COLO829 (cell line): Measurements from ENCODE around the gene IFT122.

Experiments
- DNase-seq: peaks from one replicate; pipeline ENCODE4 v3.0.0; 2012; ENCODE audit warnings: low spot score

IFT122 gene

GRCh38 chr3:129558772-129559564 is 118.9 kb downstream of the IFT122 start:
- no peak for DNase-seq

DNA sequence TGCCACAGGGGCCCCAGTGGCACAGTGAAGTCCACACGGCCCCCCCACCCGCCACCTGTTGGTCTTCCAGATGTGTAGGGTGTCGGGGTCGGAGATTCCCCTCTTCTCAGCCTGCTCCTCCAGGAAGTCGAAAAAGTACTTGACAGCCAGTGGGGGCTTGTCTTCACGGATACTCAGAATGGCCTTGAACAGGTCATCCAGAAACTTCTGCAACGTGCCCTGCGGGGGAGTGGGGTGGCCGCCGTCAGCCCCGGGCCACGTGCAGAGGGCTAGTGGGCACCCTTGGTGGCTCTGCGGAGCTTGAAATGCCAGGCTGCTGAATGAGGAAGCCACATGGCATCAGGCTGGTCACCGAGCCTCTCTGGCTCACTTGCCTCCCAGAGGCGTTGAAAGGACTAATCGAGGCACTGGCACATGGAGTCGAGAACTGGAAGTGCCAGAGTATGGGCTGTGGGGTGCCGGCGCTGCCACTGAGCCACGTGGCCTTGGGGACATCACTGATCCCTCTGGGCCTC is 119.6 kb downstream of the IFT122 start:
- no peak for DNase-seq

DNA sequence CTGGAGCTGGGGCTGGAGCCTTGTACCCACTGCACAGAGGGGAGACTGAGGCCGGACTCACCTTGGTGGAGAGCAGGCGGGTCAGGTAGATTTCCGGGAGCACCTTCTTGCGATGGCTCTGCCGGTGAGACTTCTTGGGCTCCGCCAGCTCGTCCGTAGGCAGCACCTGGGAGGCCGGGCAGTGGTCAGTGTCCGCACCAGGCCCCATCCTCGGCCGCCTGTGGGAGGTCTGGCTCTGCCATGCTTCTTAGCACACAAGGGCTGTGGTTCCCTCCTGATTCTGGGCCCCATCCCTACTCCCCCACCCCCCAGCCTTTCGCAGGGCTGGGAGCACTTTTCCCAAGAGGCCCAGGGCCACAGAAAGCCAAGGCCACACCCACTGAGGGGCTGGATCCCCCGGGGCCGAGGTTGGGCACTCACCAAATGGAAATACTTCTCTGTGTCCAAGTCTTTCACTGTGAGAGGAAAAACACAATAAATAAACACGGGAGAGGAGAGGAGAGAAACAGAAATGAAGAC is 120.3 kb downstream of the IFT122 start:
- DNase-seq = no peak

DNA sequence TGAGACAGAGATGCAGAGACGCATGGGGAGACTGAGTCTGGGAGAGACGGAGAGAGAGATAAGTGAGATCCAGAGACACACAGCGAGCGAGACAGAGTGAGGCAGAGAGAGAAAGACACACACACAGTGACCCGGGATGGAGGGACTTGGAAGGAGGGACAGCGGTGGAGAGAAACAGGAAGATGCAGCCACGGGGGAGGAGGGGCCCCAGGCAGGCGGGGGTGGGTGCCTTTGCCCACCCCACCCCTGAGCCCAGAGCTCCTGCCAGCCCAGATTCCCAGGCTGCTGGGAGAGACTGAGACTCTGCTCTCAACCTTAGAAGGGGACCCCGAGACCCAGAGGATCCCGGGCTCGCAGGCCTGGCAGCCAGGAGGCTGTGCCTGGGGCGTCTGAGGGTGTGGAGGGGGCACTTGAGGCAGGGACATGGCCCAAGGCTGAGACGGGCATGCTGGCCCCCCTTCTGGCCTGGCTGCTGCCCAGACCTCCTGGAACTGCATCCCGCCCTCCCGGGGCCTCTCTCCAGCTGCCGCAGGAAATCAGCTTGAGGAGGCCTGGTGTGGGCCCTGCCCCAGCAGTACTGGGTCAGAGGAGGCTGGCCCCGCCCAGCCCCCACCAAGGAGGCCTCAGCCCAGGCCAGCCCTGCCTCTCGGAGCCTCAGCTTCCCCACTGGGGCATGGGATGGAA is 121.0 kb downstream of the IFT122 start:
- no peak for DNase-seq

DNA sequence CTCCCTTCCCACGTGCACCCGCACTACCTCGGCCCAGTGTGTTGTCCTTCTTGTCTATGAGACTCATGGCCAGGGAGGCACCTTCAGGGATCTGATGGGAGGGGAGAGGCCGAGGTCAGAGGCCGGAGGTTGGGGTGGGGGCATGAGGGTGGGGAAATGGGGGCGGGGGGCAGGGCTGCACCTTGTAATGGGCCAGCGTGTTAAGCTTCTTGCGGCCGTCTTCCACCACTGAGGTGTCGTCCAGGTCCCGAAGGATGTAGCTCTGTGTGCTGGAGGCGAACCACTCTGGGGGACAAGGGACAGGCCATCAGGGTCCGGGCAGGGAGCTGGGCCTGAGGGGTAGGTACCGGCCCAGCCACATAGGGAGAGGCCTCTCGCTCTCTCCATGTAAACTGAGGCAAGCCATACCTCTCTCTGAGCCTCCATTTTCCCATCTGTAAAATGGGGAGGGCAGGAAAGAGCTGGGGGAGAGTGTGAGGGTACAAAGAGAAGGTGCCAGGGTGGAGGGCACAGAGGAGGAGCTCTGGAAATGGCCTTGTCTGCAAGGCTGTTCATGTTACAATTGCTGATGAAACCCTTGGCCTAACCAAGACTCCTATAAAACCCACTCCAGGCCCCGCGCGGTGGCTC is 121.7 kb downstream of the IFT122 start:
- DNase-seq = no peak

DNA sequence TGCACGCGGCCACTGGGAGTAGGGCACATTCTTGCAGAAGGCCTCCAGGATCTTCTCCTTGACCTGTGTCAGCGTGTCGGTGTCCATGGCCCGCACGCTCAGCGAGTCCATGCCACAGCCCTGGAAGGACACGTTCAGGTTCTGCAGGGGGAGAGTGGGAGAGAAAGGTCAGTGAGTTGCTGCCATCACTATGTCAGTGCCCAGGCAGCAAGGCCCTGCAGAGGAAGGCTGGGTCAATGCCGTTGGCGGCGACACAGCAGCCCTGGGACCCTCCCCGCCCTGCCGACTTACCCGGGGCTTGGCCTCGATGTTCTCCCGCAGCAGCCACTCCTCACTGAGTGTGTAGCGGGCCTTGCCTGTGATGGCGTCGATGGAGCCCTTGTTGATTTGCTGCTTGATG is 122.8 kb downstream of the IFT122 start:
- DNase-seq = no peak

DNA sequence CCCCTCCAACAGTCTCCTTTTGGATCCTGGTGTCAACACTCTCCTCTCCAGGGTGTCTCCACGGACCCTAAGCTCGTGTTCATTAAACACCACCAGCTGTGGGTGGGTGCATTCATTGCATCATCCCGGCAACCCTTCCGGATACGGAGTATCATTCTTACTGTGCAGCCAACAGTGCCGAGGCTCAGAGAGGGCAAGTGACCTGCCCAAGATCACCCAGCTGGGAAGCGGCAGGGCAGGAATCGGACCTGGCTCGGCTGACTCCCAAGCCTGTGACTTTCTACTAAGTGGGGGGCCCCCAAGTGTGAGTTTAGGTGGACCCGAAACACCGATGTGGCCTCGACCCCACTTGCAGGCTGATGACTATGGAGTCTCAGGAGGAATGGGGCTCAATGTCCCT is 123.3 kb downstream of the IFT122 start:
- DNase-seq = no peak

DNA sequence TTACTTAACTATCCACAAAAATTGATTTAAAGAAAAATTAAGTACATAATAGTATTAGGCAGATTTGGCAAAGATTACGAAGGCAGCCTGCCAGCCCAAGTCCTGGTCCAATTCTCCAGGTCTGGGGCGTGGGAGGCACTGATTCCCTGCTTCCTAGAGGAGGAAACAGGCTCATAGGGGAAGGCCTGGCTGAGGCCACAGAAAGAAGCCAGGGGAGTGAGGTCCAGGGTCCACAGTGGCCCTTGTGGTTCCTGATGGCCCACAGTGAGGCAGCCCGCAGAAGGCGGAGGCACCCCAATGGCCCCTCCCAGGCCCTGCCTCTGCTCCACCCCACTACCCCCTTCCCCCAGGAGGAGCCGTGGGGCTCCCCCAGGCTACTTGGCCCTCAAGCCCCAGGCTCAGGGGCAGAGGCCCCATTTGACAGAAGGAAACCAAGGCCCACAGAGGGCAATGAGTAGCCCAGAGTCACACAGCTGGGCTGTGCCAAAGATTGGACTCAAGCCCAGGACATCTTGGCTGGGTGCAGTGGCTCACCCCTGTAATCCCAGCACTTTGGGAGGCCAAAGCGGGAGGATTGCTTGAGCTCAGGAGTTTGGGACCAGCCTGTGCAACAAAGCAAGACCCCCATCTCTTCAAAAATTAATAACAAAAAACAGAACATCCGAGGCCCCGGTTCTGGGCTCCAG is 124.0 kb downstream of the IFT122 start:
- DNase-seq = no peak

DNA sequence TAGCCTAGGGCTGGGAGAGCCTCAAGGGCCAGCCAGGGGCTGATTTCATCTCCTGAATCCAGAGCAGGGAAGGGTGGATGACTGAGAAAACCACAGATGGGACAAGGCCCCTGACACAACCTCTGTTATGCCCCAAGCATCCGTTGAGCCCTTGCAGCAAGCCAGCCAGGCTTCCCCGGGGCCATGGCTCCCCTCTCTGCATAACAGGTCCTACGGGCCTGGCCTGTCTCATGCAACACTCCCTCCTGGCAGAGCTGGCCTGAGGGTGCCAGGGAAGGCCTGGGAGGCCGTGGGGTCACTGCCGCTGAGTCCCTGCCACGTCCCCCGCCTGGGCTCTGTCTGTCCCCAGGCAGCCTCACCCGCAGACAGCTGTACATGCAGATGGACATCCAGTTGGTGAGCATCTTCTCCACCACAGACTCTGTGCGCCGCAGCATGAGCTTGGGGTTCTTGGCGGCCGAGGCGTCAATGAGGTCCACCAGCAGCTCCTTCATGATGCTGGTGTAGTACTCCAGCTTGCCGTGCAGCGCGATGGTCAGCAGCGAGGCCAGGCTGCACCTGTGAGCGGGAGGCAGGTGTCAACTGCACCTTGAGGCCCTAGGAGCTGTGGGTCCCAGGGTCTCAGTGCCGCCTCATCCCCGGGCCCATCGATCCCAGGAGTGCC is 125.1 kb downstream of the IFT122 start:
- no peak for DNase-seq

- no peak for DNase-seq
Measured at GRCh38 chr3:129565902-129566301, 125.9 kb downstream of the IFT122 start.

GRCh38 chr3:129567176-129567705 is 127.2 kb downstream of the IFT122 start:
- DNase-seq = no peak

GRCh38 chr3:129567939-129568338 is 127.9 kb downstream of the IFT122 start:
- DNase-seq = no peak

DNA sequence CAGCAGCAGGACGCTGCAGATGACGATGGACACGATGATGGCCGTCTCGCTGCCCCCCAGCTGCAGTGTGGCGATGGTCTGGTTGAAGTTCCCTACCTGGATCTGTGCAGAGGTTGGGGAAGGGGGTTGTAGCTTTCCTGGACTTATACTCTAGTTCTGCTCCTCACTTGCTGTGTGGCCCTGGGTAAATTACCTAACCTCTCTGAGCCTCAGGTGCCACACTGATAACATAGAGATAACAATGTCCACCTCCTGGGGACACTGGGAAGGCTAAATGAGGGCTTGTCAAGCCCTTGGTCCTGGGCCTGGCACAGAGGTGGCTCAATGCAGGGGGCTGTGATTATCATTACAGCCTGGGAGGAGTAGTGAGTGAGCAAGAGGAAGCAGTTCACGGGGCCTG is 129.8 kb downstream of the IFT122 start:
- DNase-seq = no peak
